ENCODE measurements around the gene RGS11. TPM values are rescaled to one million over a fixed set of nuclear protein-coding genes. Genes with fewer than 3 reads are reported as not detected.
"Not testable (repeated sequence)": the region's sequence is repeated elsewhere in the genome, so short reads cannot be mapped to it uniquely, and the experiment has no call there.

Gene RGS11
- total RNA-seq, 2 experiments from 2014 or later: not detected

GRCh38 chr16:264440-264951 lies 11.2 kb downstream of the RGS11 start:
- DNase-seq: no peak
- no peaks in the 10 kb centered on the region for H3K9me3 Mint-ChIP-seq (ENCODE audit: insufficient read depth)
- H3K4me1 Mint-ChIP-seq (ENCODE audit: low read depth): no peaks in the 10 kb centered on the region
- H3K27me3 Mint-ChIP-seq (ENCODE audit: low read depth): no peaks in the 10 kb centered on the region
- no peak for ATAC-seq
- H3K36me3 Mint-ChIP-seq (ENCODE audit: low read depth): no peaks in the 10 kb centered on the region
- CTCF ChIA-PET: no interaction called here
- H3K4me3 Mint-ChIP-seq: no peak overlapping the region
- POLR2A ChIA-PET: no interaction called here
- no peak overlapping the region for H3K27ac Mint-ChIP-seq

GRCh38 chr16:263944-264343 lies 11.8 kb downstream of the RGS11 start:
- Mint-ChIP-seq H3K4me1 (ENCODE audit: low read depth) (no peaks in the 10 kb centered on the region), H3K36me3 (ENCODE audit: low read depth) (no peaks in the 10 kb centered on the region), H3K4me3 (no peak overlapping the region), H3K27ac (no peak overlapping the region), H3K27me3 (ENCODE audit: low read depth) (no peaks in the 10 kb centered on the region), H3K9me3 (ENCODE audit: insufficient read depth) (no peaks in the 10 kb centered on the region)
- ATAC-seq: no peak
- ChIA-PET CTCF (no interaction called here), POLR2A (interaction anchor here (0.5 kb wide), 1 partner anchor 310 kb away, joined by 3 read pairs; no protein-coding TSS in a partner anchor)
- no peak for DNase-seq

- Mint-ChIP-seq H3K4me1 (ENCODE audit: low read depth) (no peaks in the 10 kb centered on the region), H3K36me3 (ENCODE audit: low read depth) (no peaks in the 10 kb centered on the region), H3K9me3 (ENCODE audit: insufficient read depth) (no peaks in the 10 kb centered on the region), H3K27me3 (ENCODE audit: low read depth) (no peaks in the 10 kb centered on the region), H3K4me3 (no peak overlapping the region), H3K27ac (no peak overlapping the region)
- CTCF ChIA-PET: no interaction called here
- POLR2A ChIA-PET: interaction anchor here (0.5 kb wide), 1 partner anchor 311 kb away, joined by 3 read pairs; no protein-coding TSS in a partner anchor
- DNase-seq (no peak), ATAC-seq (no peak)
Measured at GRCh38 chr16:263182-263774, 12.5 kb downstream of the RGS11 start.

- Mint-ChIP-seq H3K36me3 (ENCODE audit: low read depth) (no peaks in the 10 kb centered on the region), H3K9me3 (ENCODE audit: insufficient read depth) (no peaks in the 10 kb centered on the region), H3K27ac (no peak overlapping the region), H3K27me3 (ENCODE audit: low read depth) (no peaks in the 10 kb centered on the region), H3K4me1 (ENCODE audit: low read depth) (no peaks in the 10 kb centered on the region), H3K4me3 (no peak overlapping the region)
- DNase-seq (no peak), ATAC-seq (no peak)
- ChIA-PET POLR2A (no interaction called here), CTCF (no interaction called here)
Measured at GRCh38 chr16:262121-262745, 13.5 kb downstream of the RGS11 start.

GRCh38 chr16:261031-261691 lies 14.6 kb downstream of the RGS11 start:
- H3K27ac Mint-ChIP-seq: no peak overlapping the region
- POLR2A ChIA-PET: no interaction called here
- no peak overlapping the region for H3K4me3 Mint-ChIP-seq
- DNase-seq (no peak), ATAC-seq (no peak)
- no peaks in the 10 kb centered on the region for H3K27me3 Mint-ChIP-seq (ENCODE audit: low read depth)
- H3K36me3 Mint-ChIP-seq (ENCODE audit: low read depth): no peaks in the 10 kb centered on the region
- CTCF ChIA-PET: no interaction called here
- H3K4me1 Mint-ChIP-seq (ENCODE audit: low read depth): peaks cover under 1% of the 10 kb centered on the region
- H3K9me3 Mint-ChIP-seq (ENCODE audit: insufficient read depth): no peaks in the 10 kb centered on the region

- CTCF ChIA-PET: no interaction called here
- Mint-ChIP-seq H3K4me3 (no peak overlapping the region), H3K27me3 (ENCODE audit: low read depth) (peaks cover 2% of the 10 kb centered on the region), H3K4me1 (ENCODE audit: low read depth) (peaks cover 5% of the 10 kb centered on the region), H3K36me3 (ENCODE audit: low read depth) (no peaks in the 10 kb centered on the region), H3K27ac (no peak overlapping the region), H3K9me3 (ENCODE audit: insufficient read depth) (no peaks in the 10 kb centered on the region)
- ATAC-seq (no peak), DNase-seq (no peak)
- POLR2A ChIA-PET: no interaction called here
Measured at GRCh38 chr16:260326-260725, 15.4 kb downstream of the RGS11 start.

GRCh38 chr16:259814-260253 lies 15.9 kb downstream of the RGS11 start:
- H3K9me3 Mint-ChIP-seq (ENCODE audit: insufficient read depth): no peaks in the 10 kb centered on the region
- ATAC-seq (no peak), DNase-seq (no peak)
- no peak overlapping the region for H3K4me3 Mint-ChIP-seq
- ChIA-PET CTCF (no interaction called here), POLR2A (no interaction called here)
- no peak overlapping the region for H3K27ac Mint-ChIP-seq
- peaks cover 2% of the 10 kb centered on the region for H3K27me3 Mint-ChIP-seq (ENCODE audit: low read depth)
- peaks cover 5% of the 10 kb centered on the region for H3K4me1 Mint-ChIP-seq (ENCODE audit: low read depth)
- H3K36me3 Mint-ChIP-seq (ENCODE audit: low read depth): no peaks in the 10 kb centered on the region

GRCh38 chr16:259226-259625 lies 16.5 kb downstream of the RGS11 start:
- Mint-ChIP-seq H3K9me3 (ENCODE audit: insufficient read depth) (no peaks in the 10 kb centered on the region), H3K27me3 (ENCODE audit: low read depth) (peaks cover 2% of the 10 kb centered on the region), H3K36me3 (ENCODE audit: low read depth) (no peaks in the 10 kb centered on the region), H3K4me3 (no peak overlapping the region), H3K27ac (no peak overlapping the region), H3K4me1 (ENCODE audit: low read depth) (peaks cover 5% of the 10 kb centered on the region)
- no peak for ATAC-seq
- no peak for DNase-seq
- ChIA-PET POLR2A (no interaction called here), CTCF (no interaction called here)

GRCh38 chr16:258091-258490 lies 17.7 kb downstream of the RGS11 start:
- H3K27me3 Mint-ChIP-seq (ENCODE audit: low read depth); DNase-seq; CTCF ChIA-PET; POLR2A ChIA-PET; H3K9me3 Mint-ChIP-seq (ENCODE audit: insufficient read depth); ATAC-seq; H3K4me3 Mint-ChIP-seq; H3K36me3 Mint-ChIP-seq (ENCODE audit: low read depth); H3K27ac Mint-ChIP-seq: not testable (repeated sequence)
- H3K4me1 Mint-ChIP-seq (ENCODE audit: low read depth): peaks cover 15% of the 10 kb centered on the region

GRCh38 chr16:255183-255582 lies 20.6 kb downstream of the RGS11 start:
- Mint-ChIP-seq H3K4me1 (ENCODE audit: low read depth) (peaks cover 24% of the 10 kb centered on the region), H3K36me3 (ENCODE audit: low read depth) (no peaks in the 10 kb centered on the region), H3K27ac (no peak overlapping the region), H3K4me3 (no peak overlapping the region), H3K27me3 (ENCODE audit: low read depth) (peaks cover 2% of the 10 kb centered on the region), H3K9me3 (ENCODE audit: insufficient read depth) (no peaks in the 10 kb centered on the region)
- ATAC-seq: no peak
- ChIA-PET CTCF (no interaction called here), POLR2A (no interaction called here)
- no peak for DNase-seq

- Mint-ChIP-seq H3K27ac (no peak overlapping the region), H3K36me3 (ENCODE audit: low read depth) (no peaks in the 10 kb centered on the region), H3K9me3 (ENCODE audit: insufficient read depth) (no peaks in the 10 kb centered on the region), H3K27me3 (ENCODE audit: low read depth) (peaks cover 2% of the 10 kb centered on the region), H3K4me3 (no peak overlapping the region), H3K4me1 (ENCODE audit: low read depth) (peaks cover 24% of the 10 kb centered on the region)
- DNase-seq (no peak), ATAC-seq (no peak)
- ChIA-PET CTCF (no interaction called here), POLR2A (interaction anchor here (1.0 kb wide), 1 partner anchor 19 kb away, joined by 3 read pairs; no protein-coding TSS in a partner anchor)
Measured at GRCh38 chr16:254461-254860, 21.3 kb downstream of the RGS11 start.

- Mint-ChIP-seq H3K36me3 (ENCODE audit: low read depth) (no peaks in the 10 kb centered on the region), H3K27me3 (ENCODE audit: low read depth) (peaks cover 2% of the 10 kb centered on the region), H3K4me1 (ENCODE audit: low read depth) (peaks cover 24% of the 10 kb centered on the region), H3K27ac (peak overlapping the region; percentile 61), H3K4me3 (peak overlapping the region; percentile 22), H3K9me3 (ENCODE audit: insufficient read depth) (no peaks in the 10 kb centered on the region)
- DNase-seq (peak; percentile 37), ATAC-seq (peak; percentile 71)
- POLR2A ChIA-PET: interaction anchor here (1.0 kb wide), 1 partner anchor 18 kb away, joined by 3 read pairs; no protein-coding TSS in a partner anchor
- CTCF ChIA-PET: no interaction called here
Measured at GRCh38 chr16:253833-254232, 21.9 kb downstream of the RGS11 start.
